Choroid plexus epithelial cell (primary cell): ENCODE data around the gene TMEM108.

Experiments used
- DNase-seq: peaks from one replicate; pipeline ENCODE4 v3.0.0-alpha.2; 2010; ENCODE audit warnings: low read depth
- H3K4me3 ChIP-seq: 2 replicates; pipeline ENCODE4 v1.5.1; 2011; ENCODE audit warnings: low read depth, mild to moderate bottlenecking, control low read depth, low read length, moderate library complexity
- TF ChIP-seq, protein P1 (sequence below): conservative IDR thresholded peaks from 2 replicates; pipeline ENCODE4 v1.5.1; 2011; ENCODE audit warnings: low read depth, mild to moderate bottlenecking, control low read depth, inconsistent platforms, low read length, moderate library complexity

Gene TMEM108

DNA sequence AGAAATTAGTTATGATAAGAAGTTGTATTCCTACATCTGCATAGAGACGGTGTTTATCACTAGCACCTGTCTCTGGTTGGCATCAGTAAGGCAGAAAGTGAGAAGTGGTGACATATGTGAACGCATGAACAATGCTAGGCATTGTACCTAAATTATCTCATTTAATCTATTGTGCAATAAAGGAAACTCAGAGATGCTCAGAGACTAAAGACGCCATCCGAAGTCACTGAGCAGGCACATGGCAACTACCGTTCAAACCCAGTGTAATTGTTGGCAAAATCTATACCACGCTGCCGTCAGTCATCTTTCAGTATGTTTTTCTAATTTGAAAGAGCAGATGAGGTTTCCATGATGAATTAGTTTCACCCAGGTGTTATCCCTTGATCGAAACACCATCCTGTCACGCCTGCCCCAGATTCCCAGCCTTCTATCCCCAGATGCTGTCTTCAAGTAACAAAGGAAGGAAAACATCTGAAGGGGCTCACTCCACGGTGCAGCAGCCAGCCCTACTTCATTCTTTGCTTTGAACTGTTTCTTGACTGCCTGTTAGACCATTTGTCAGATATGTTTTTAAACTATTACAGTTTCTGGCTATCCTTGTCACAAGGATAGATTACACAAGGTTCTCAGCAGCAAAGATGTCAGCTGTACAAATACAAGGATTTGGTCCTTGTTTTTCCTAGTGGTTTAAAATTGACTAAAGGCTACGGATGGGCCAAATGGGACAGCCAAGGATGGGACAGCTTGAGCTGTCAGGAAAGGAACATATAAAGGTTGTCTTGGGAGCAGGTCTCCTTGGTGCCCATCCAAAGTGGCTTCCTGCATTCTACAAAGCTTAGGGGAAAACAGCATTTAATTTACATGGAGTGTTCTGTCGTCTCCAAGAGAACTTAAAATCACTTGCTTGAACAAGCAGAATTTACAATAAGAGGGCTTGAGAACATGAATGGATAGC is 99.1 kb downstream of the TMEM108 start:
- no peak overlapping the region for H3K4me3 ChIP-seq
- TF ChIP-seq, protein P1, sequence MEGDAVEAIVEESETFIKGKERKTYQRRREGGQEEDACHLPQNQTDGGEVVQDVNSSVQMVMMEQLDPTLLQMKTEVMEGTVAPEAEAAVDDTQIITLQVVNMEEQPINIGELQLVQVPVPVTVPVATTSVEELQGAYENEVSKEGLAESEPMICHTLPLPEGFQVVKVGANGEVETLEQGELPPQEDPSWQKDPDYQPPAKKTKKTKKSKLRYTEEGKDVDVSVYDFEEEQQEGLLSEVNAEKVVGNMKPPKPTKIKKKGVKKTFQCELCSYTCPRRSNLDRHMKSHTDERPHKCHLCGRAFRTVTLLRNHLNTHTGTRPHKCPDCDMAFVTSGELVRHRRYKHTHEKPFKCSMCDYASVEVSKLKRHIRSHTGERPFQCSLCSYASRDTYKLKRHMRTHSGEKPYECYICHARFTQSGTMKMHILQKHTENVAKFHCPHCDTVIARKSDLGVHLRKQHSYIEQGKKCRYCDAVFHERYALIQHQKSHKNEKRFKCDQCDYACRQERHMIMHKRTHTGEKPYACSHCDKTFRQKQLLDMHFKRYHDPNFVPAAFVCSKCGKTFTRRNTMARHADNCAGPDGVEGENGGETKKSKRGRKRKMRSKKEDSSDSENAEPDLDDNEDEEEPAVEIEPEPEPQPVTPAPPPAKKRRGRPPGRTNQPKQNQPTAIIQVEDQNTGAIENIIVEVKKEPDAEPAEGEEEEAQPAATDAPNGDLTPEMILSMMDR = no peak
- DNase-seq = no peak

DNA sequence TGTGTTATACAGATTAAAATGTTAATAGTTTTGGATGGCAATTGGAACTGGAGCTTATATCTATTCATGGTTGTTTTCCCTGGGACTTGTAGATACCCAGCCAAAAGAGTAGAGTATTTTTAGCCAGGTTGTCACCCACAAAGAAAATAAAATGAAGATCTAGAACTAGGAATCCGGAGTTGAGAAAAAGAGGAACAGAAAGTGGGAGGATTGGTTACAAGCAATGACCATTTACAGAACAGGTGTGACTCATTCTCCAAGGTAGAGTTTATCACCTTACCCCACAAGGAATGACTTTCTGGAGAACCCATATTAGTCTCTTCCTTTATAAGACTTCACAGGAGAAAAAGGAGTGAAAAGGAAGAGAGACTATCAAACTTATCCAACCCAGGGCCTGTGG is 99.8 kb downstream of the TMEM108 start:
- H3K4me3 ChIP-seq = no peak overlapping the region
- DNase-seq = no peak
- TF ChIP-seq, protein P1 = no peak

DNA sequence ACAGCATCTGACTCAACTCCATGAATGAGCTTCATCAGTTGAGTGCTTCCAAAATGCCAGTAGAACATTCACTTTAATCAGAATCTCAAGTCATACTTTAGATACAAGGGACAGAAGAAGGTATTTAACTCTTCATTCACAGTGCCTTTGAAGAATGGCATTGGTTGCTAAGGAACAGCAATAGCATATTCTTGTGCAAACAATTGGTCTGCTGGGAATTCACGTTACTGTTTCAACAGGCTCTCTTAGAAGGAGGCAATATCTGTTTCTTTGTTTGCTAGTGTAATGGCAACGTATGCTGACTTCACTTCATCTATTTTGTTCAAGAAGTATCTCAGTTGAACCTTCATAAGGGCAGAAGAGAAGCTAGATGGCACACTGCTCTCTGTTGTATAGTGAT is 113.9 kb downstream of the TMEM108 start:
- DNase-seq = no peak
- no peak overlapping the region for H3K4me3 ChIP-seq
- TF ChIP-seq, protein P1 = no peak

DNA sequence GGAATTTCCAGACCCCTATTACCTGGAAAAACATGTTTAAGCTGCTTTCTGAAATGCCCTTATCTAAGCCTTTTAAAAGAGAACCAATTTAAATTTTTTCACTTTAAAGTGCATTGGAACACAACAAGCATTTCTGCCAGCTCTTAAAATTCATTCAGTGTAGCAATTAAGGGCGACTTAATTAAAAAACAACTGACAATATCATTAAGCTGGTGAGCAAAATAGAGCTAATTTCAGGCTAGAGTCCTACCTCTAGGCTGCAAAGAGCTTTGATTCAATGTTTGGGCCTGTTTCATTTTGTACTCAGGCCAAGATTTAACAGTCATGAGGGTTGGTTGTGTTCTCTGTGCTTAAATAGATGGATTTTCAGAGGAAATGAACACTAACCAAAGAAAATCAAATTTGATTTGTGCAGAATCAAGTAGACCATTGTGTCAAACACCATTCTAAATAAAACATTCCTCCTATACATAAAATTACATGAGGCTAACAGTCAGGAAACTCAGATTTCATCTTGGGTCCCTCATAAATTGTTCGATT is 114.6 kb downstream of the TMEM108 start:
- H3K4me3 ChIP-seq = no peak overlapping the region
- TF ChIP-seq, protein P1 = no peak
- no peak for DNase-seq

DNA sequence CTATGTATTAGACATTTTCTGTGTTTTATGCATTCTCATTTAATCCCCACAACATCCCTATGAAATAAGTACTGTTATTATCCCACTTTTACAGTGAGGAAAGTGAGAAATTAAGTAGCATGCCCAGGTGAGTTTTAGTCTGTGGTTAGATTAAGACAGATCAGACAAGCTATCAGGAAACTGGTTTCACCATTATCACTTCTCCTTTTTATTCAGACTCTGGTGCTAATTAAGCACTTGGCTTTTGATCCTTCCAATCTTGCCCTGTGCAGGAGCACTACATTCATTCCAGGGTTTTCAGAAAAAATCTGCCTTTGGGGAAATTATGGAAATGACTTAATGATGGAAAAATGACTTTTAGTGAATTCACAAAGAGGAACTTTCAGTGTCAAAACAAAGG is 115.2 kb downstream of the TMEM108 start:
- TF ChIP-seq, protein P1 = no peak
- no peak overlapping the region for H3K4me3 ChIP-seq
- DNase-seq = no peak

DNA sequence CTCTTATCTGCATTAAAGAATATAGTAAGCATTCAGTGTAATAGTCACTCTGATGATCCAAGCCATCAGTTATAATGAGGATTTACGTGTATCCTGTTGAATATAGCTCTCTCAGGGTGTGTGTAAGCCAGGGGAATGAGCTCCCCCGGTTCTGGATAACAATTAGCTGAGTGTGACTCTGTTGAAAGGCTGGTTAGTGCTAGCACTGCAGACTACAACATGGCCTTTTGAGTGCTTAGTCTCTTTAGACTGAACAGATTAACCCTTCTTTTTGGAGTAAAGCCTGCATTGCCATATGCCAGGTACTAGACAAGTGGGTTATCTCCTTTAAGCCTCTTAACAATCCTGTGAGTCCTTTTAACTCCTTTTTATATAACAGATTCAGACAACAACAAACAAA is 119.5 kb downstream of the TMEM108 start:
- no peak overlapping the region for H3K4me3 ChIP-seq
- TF ChIP-seq, protein P1 = no peak
- no peak for DNase-seq
